Right cardiac atrium (tissue), 5 donors: ENCODE measurements around the gene TMTC2. TPM values are rescaled to one million over a fixed set of nuclear protein-coding genes. Genes with fewer than 3 reads are reported as not detected.
A peak's percentile ranks its signal among the peaks of the same experiment; 100 is the strongest.
"Not testable (repeated sequence)": the region's sequence is repeated elsewhere in the genome, so short reads cannot be mapped to it uniquely, and the experiment has no call there.

Experiments used
- ATAC-seq, 2 donors: fragments of 200-7000 bp; cut with Tn5 transposase; one replicate each; pipeline versions ENCODE4 v1.8.0 to v1.9.1; 2020; ENCODE audit warnings: moderate library complexity in 2 of 2, mild to moderate bottlenecking in 1 of 2
- DNase-seq, 3 donors: peaks; one replicate each; pipeline ENCODE4 v3.0.0-alpha.2; 2020
- H3K27ac ChIP-seq: one replicate; pipeline ENCODE4 v1.5.1; 2013; ENCODE audit warnings: mild to moderate bottlenecking, low read length, control low read depth, moderate library complexity
- H3K27me3 ChIP-seq: one replicate; pipeline ENCODE4 v1.6.1; 2013; ENCODE audit not compliant: control insufficient read depth, insufficient read depth
- H3K4me1 ChIP-seq: one replicate; pipeline ENCODE4 v1.6.1; 2013; ENCODE audit warnings: low read length; ENCODE audit not compliant: control insufficient read depth, insufficient read depth
- H3K4me3 ChIP-seq: one replicate; pipeline ENCODE4 v1.5.1; 2013; ENCODE audit warnings: low read length, control low read depth
- H3K9me3 ChIP-seq: one replicate; pipeline ENCODE4 v1.6.1; 2013; ENCODE audit warnings: low read length; ENCODE audit not compliant: control insufficient read depth
- WGBS: extraction: QIAGEN DNeasy Blood & Tissue Kit; methylation state at CpG from one replicate; pipeline ENCODE4 v1.1.7; 2013; 5-methylcytosine and 5-hydroxymethylcytosine counted together
- intact Hi-C, 4 donors: fragments of 100-400 bp; cut with DNase I; formaldehyde crosslinking; loops; one replicate each; pipeline versions ENCODE4 v1.11.0 to v1.14.0; 2022 to 2023
- polyA plus RNA-seq: library from polyadenylated mRNA; stranded (reverse); fragments of 200-250 nt; gene quantifications from one replicate; pipeline ENCODE4 v1.2.3, GENCODE V29; 2013
- total RNA-seq, 4 donors: library from RNA; stranded (reverse); fragmentation: NEBNext Ultra II Directional; extraction: Animal tissue kit (Norgen Biotek cat#: 25700); gene quantifications; one replicate each; pipeline ENCODE4 v1.2.1, GENCODE V29; 2021
- donor health status: healthy with polysubstance abuse.
- donor health status: DM: no; HTN: yes; CAD: no.
- donor health status: DM: no; HTN: no; CAD: no.
- donor health status: DM: no; HTN: yes; CAD: no; lungs with severe emphysema.
- donor health status: DM: yes; HTN: yes; CAD: no.

TMTC2 gene
- total and polyA plus RNA-seq, 5 donors = 1.6 to 5.3 (median 2.9) TPM

DNA sequence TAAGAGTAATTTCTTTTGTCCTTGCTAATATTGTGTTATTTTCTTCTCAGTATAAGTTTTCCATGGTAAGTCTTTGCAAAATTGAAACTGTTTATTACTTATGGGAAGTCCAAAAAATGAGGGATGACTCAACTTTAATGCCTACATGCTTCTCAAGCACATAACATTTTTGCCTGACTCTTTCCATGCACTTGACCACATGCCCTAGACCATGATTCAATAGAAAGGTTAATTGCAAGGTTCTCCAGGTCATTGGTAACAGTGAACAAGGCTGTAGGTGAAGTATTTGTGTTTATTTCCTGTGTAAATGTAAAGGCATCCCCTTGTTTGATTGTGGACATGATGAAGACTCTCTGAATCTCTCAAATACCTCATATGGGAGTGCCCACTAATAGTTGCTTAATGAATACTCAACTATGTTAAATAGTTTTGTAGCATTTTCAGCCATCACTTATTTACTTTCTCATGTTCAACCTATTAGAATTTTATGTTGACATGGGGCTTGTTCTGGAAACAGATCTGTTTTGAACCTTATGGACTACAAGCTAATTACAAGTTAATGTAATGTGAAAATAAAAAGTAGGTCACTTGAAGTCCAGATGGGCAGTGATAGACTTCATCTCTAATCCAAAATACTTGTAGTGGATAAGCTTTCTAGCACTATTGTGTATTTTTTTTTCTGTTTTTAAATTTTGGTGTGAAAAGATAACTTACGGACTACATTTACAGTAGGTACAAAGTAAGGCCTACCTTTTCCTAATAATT lies 131.7 kb downstream of the TMTC2 start:
- 87% methylated on average over 1 of the region's 1 CpG for WGBS
- Histone ChIP-seq H3K27me3 (no peaks in the 10 kb centered on the region), H3K4me3 (no peak overlapping the region), H3K9me3 (no peaks in the 10 kb centered on the region), H3K27ac (no peak overlapping the region), H3K4me1 (no peaks in the 10 kb centered on the region)
- DNase-seq (no peak), ATAC-seq (no peak)
- intact Hi-C loops = no loop called here

DNA sequence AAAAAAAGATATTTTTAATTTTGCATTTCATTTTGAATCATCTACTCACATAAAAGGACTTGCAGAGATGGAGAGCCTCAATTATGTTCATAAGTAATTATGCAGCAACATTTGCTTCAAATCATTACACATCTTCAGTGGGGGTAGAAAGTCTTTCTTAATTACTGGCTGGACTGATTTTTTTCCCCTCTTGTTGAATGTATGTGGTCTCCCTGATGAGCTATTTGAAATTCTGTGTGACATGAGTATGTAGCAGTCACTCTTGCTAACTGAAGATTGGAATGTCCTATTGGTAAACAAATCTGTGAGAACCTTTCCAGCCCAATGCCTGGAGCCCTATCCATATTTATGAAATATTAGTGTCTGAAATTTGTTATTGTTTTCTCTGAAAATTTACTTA lies 139.8 kb downstream of the TMTC2 start:
- DNase-seq (no peak), ATAC-seq (no peak)
- Histone ChIP-seq H3K27ac (no peak overlapping the region), H3K9me3 (no peaks in the 10 kb centered on the region), H3K4me3 (no peak overlapping the region), H3K27me3 (no peaks in the 10 kb centered on the region), H3K4me1 (no peaks in the 10 kb centered on the region)
- intact Hi-C loops = no loop called here

DNA sequence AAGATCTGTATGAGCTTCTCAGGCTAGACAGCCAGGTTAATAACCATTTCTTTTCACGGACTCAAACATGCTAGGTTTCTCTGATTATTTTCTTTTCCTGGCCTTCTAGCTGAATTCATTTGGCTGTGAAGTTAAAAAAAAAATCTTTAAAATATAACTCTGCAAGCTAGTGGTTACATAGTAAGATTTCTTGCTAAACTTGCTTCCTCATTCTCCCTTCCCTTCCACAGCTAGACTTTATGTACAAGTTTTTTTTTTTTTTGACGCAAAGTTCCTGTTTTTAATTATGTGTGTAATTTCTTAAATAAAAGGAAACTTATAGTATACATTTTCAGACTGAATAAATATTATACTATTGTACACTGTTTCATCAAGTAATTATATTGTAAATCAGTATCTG lies 145.4 kb downstream of the TMTC2 start:
- WGBS = 85% methylated on average over 2 of the region's 2 CpGs
- no peaks in the 10 kb centered on the region for H3K9me3 ChIP-seq
- ATAC-seq = no peak
- H3K27me3 ChIP-seq = no peaks in the 10 kb centered on the region
- no peak for DNase-seq
- intact Hi-C loops = no loop called here
- no peak overlapping the region for H3K4me3 ChIP-seq
- H3K4me1 ChIP-seq = peaks cover 1% of the 10 kb centered on the region
- no peak overlapping the region for H3K27ac ChIP-seq

DNA sequence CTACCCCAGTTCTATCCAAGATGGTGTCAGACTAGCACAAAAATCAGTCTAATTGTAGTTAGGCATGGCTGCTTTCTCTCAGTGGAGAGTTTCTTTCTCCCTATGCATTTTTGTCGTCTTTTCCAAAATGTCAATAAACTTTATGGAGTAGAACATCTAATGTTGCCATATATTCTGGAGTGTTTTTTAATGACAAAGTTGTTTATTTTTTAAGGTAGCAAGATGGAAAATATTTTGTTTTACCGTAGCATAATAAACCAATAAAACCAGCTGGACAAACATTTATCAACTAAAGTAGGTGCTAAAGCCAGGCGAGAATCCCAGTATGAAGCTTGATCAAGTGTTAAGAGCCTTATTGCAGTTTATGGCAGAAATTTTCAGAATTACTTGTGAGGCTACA lies 146.3 kb downstream of the TMTC2 start:
- Histone ChIP-seq H3K27ac (no peak overlapping the region), H3K4me3 (no peak overlapping the region), H3K4me1 (peaks cover 1% of the 10 kb centered on the region), H3K9me3 (no peaks in the 10 kb centered on the region), H3K27me3 (no peaks in the 10 kb centered on the region)
- ATAC-seq (no peak), DNase-seq (no peak)
- WGBS = 72% methylated on average over 3 of the region's 3 CpGs
- intact Hi-C loops = no loop called here

DNA sequence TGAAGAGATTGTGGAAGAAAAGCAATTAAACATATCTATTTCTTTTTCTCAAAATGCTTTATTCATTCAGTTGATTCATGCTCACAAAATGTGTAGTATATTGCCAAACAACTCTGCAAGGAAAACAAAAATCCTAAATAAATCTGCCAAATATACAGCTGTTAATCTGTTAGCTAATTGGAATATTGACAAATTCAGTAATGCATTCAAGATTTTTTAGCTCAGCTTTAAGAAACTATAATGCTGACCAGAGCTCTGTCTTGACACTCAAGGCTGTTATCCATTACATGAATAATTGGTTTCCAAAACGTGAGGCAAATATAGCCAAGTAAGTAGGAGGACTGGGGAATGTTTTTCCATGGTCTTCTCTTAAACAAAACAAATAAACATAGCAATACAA lies 146.8 kb downstream of the TMTC2 start:
- H3K4me3 ChIP-seq = no peak overlapping the region
- H3K9me3 ChIP-seq = no peaks in the 10 kb centered on the region
- intact Hi-C loops = no loop called here
- no peak overlapping the region for H3K27ac ChIP-seq
- WGBS = 30% methylated on average over 1 of the region's 1 CpG
- no peak for DNase-seq
- no peaks in the 10 kb centered on the region for H3K27me3 ChIP-seq
- peaks cover 1% of the 10 kb centered on the region for H3K4me1 ChIP-seq
- no peak for ATAC-seq

DNA sequence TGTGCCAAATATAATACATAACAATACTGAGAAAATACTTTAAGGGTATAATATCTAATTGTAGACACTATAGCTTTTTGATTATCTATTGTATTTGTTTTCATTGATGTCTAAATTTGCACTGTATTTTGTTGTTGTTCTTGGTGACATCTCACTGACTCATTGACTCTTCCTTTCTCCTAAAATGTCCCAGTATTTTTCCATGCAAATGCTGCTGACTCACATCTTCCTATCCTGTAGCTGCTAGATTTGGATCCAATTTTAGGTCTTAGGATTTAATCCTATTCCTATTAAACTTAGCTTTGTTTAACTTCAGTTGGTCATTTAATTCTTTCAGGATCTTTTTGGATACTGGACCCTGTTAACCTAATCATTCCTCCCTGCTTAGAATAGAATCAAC lies 148.5 kb downstream of the TMTC2 start:
- DNase-seq (no peak), ATAC-seq (peak; percentile 41 to 65)
- intact Hi-C loops = no loop called here
- Histone ChIP-seq H3K9me3 (no peaks in the 10 kb centered on the region), H3K27me3 (no peaks in the 10 kb centered on the region), H3K27ac (no peak overlapping the region), H3K4me1 (peaks cover 1% of the 10 kb centered on the region), H3K4me3 (no peak overlapping the region)

DNA sequence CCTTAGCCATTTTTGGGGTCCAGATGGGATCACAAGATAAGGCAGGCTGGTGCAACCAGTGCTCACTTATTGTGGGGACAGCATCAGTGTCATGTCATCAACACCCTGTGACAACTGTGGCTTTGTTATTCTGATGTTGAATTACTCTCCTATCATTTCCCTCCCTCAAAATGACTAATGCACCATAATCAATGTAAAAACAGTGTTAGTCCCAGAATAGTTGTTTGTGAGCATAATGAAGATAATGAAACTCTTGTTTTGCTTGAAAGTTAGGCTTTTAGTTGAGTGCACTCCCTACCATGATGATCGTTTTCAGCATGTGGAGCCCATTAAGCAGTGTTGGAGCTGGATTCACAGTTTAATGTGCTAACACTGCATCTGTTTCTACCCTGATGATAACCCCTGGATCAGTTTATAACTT lies 151.4 kb downstream of the TMTC2 start:
- no peak overlapping the region for H3K27ac ChIP-seq
- intact Hi-C loops = no loop called here
- DNase-seq (no peak), ATAC-seq (peak; percentile 34 to 60)
- peaks cover 1% of the 10 kb centered on the region for H3K4me1 ChIP-seq
- 32% methylated on average over 1 of the region's 1 CpG for WGBS
- no peaks in the 10 kb centered on the region for H3K27me3 ChIP-seq
- no peaks in the 10 kb centered on the region for H3K9me3 ChIP-seq
- no peak overlapping the region for H3K4me3 ChIP-seq

DNA sequence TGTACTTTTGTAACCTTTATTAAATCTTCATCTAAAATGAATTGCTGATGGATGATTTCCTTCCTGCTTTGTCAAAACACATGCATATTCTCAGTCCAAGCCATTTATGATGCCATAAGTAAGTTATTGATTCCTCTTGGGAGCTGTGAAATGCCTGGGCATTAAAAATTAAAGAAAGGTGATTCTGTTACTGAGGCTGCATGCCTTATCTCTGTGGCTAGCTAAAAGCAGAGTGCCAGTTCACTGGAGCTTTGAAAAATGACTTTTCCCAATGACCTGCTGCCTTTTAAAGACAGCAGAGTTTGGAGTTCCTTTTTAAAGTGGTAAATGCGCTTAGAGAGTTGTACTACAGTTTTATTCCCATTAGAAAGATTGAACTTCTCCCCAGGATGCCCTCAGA lies 152.1 kb downstream of the TMTC2 start:
- Histone ChIP-seq H3K27ac (no peak overlapping the region), H3K9me3 (no peaks in the 10 kb centered on the region), H3K27me3 (no peaks in the 10 kb centered on the region), H3K4me3 (no peak overlapping the region), H3K4me1 (peaks cover 1% of the 10 kb centered on the region)
- DNase-seq (no peak), ATAC-seq (no peak)
- intact Hi-C loops = no loop called here
- WGBS = 84% methylated on average over 1 of the region's 1 CpG

DNA sequence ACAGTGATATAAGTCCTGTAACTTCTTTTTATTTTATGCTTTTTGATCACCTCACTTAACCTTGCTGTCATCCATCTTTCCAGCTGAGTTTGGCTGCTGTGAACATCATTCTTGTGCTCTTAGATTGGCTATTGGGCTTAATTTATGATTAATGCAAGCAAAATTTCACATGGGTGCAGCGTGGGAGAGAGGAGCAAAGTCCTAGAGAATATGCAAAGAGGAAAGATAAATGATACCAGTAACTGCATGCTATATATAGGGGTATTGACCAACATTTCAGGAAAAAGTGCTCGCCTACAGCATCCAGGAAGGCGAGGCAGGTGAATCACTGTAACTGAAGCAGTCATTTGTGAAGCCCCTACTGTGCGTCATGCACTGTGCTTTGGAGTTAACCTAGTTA lies 153.1 kb downstream of the TMTC2 start:
- Histone ChIP-seq H3K4me1 (peaks cover 1% of the 10 kb centered on the region), H3K27ac (no peak overlapping the region), H3K4me3 (no peak overlapping the region), H3K27me3 (no peaks in the 10 kb centered on the region), H3K9me3 (no peaks in the 10 kb centered on the region)
- no peak for DNase-seq
- ATAC-seq = no peak
- intact Hi-C loops = no loop called here
- 93% methylated on average over 4 of the region's 4 CpGs for WGBS

DNA sequence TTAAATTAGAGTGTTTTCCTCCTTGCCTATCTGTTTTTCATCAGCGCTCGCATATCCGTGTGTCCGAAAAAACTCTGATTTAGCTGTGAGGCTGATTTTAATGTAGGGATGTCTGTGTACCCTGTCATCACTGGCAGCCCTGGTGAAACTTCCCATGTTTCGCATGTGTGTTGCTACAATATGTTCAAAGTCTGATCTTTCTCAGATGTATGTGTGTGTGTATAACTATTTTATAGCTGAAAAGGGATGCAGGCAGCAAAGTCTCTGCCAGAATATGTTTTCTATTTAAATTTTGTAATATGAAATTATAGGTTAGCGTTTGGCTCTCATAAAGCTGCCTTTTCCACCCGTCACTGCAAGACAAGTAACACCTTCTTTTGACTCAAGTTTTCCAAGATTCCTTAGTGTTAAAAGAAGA lies 154.8 kb downstream of the TMTC2 start:
- intact Hi-C loops = no loop called here
- no peaks in the 10 kb centered on the region for H3K9me3 ChIP-seq
- no peak overlapping the region for H3K27ac ChIP-seq
- no peaks in the 10 kb centered on the region for H3K4me1 ChIP-seq
- ATAC-seq (no peak), DNase-seq (no peak)
- H3K27me3 ChIP-seq = no peaks in the 10 kb centered on the region
- H3K4me3 ChIP-seq = no peak overlapping the region
- 87% methylated on average over 7 of the region's 7 CpGs for WGBS

DNA sequence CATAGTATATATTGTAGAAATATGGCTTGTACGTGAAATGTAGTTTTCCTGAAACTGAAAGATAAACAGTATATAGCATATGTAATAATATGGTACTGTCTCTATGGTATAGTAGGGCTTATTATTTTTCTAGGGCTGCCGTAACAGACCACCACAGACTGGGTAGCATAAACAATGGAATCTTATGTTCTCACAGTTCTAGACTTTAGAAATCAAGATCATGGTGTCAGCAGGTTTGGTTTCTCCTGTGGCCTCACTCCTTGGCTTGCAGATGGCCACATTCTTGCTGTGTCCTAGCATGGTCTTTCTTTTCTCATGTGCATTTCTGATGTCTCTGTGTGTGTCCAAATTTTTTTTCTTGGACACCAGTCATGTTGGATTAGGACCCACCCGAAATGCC lies 155.8 kb downstream of the TMTC2 start:
- intact Hi-C loops = no loop called here
- no peak for ATAC-seq
- Histone ChIP-seq H3K4me1 (no peaks in the 10 kb centered on the region), H3K9me3 (no peaks in the 10 kb centered on the region), H3K27me3 (no peaks in the 10 kb centered on the region), H3K4me3 (no peak overlapping the region), H3K27ac (no peak overlapping the region)
- WGBS = 96% methylated on average over 3 of the region's 3 CpGs
- DNase-seq = no peak

DNA sequence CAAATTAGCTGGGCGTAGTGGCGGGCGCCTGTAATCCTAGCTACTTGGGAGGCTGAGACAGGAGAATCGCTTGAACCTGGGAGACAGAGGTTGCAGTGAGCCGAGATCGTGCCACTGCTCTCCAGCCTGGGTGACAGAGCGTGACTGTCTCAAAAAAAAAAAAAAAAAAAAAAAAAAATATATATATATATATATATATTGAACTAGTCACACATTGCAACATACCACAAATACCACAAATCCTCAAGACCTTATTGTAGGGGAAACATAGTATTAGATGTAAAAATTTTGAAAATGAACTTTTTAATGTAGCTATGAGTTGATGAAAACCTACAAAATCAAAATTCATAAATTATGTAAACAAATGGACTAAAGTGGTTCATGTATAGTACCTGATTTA lies 158.4 kb downstream of the TMTC2 start:
- WGBS = 92% methylated on average over 7 of the region's 7 CpGs
- H3K9me3 ChIP-seq, H3K4me3 ChIP-seq, DNase-seq, ATAC-seq, intact Hi-C loops, H3K4me1 ChIP-seq, H3K27ac ChIP-seq, H3K27me3 ChIP-seq: not testable (repeated sequence)
